ENCODE results near the gene SIMC1.
"Not testable (repeated sequence)": the region's sequence is repeated elsewhere in the genome, so short reads cannot be mapped to it uniquely, and the experiment has no call there.

The SIMC1 gene

GRCh38 chr5:176216393-176216916 lies 21.8 kb upstream of the SIMC1 start:
- DNase-seq (ENCODE audit: low spot score): not testable (repeated sequence)

GRCh38 chr5:176217188-176217729 lies 21.0 kb upstream of the SIMC1 start:
- DNase-seq (ENCODE audit: low spot score): not testable (repeated sequence)

- not testable (repeated sequence) for DNase-seq (ENCODE audit: low spot score)
These were observed 20.5 kb upstream of the SIMC1 start for GRCh38 chr5:176217764-176218163.

- not testable (repeated sequence) for DNase-seq (ENCODE audit: low spot score)
These were observed 16.2 kb upstream of the SIMC1 start for GRCh38 chr5:176222006-176222405.

- DNase-seq (ENCODE audit: low spot score): not testable (repeated sequence)
These were observed 9.9 kb upstream of the SIMC1 start for GRCh38 chr5:176228358-176228757.

GRCh38 chr5:176233253-176233652 lies 5.0 kb upstream of the SIMC1 start:
- DNase-seq (ENCODE audit: low spot score): not testable (repeated sequence)

- DNase-seq (ENCODE audit: low spot score): peak; percentile 51
These were observed 3.1 kb upstream of the SIMC1 start for GRCh38 chr5:176235155-176235554.

- not testable (repeated sequence) for DNase-seq (ENCODE audit: low spot score)
These were observed 540 bp downstream of the SIMC1 start for GRCh38 chr5:176238645-176239283.

GRCh38 chr5:176239304-176239703 lies 1.1 kb downstream of the SIMC1 start:
- not testable (repeated sequence) for DNase-seq (ENCODE audit: low spot score)

- not testable (repeated sequence) for DNase-seq (ENCODE audit: low spot score)
These were observed 6.1 kb downstream of the SIMC1 start for GRCh38 chr5:176244318-176244717.

- DNase-seq (ENCODE audit: low spot score): not testable (repeated sequence)
These were observed 6.8 kb downstream of the SIMC1 start for GRCh38 chr5:176245074-176245473.

- DNase-seq (ENCODE audit: low spot score): not testable (repeated sequence)
These were observed 7.3 kb downstream of the SIMC1 start for GRCh38 chr5:176245489-176245888.

GRCh38 chr5:176250691-176251090 lies 12.5 kb downstream of the SIMC1 start:
- not testable (repeated sequence) for DNase-seq (ENCODE audit: low spot score)

GRCh38 chr5:176252171-176252570 lies 13.9 kb downstream of the SIMC1 start:
- DNase-seq (ENCODE audit: low spot score): not testable (repeated sequence)

- not testable (repeated sequence) for DNase-seq (ENCODE audit: low spot score)
These were observed 15.3 kb downstream of the SIMC1 start for GRCh38 chr5:176253370-176254065.

GRCh38 chr5:176254066-176254393 lies 15.8 kb downstream of the SIMC1 start:
- DNase-seq (ENCODE audit: low spot score): not testable (repeated sequence)

- not testable (repeated sequence) for DNase-seq (ENCODE audit: low spot score)
These were observed 19.8 kb downstream of the SIMC1 start for GRCh38 chr5:176257871-176258505.

GRCh38 chr5:176260682-176261081 lies 22.5 kb downstream of the SIMC1 start:
- DNase-seq (ENCODE audit: low spot score): not testable (repeated sequence)

- not testable (repeated sequence) for DNase-seq (ENCODE audit: low spot score)
These were observed 28.2 kb downstream of the SIMC1 start for GRCh38 chr5:176266448-176266847.

- not testable (repeated sequence) for DNase-seq (ENCODE audit: low spot score)
These were observed 50.8 kb downstream of the SIMC1 start for GRCh38 chr5:176289018-176289417.

- DNase-seq (ENCODE audit: low spot score): not testable (repeated sequence)
These were observed 52.0 kb downstream of the SIMC1 start for GRCh38 chr5:176290057-176290840.

GRCh38 chr5:176305356-176305755 lies 67.1 kb downstream of the SIMC1 start:
- not testable (repeated sequence) for DNase-seq (ENCODE audit: low spot score)

All from kidney tubule cell (primary cell).